Sigmoid colon (tissue), 4 donors: ENCODE results near the gene CPN1.

Experiments
- CTCF ChIP-seq, 4 experiments: fragments of 450-650 bp in 3 of 4; fragments of 200-600 bp in 1 of 4; IDR thresholded peaks; one replicate each; pipeline ENCODE4 v1.5.1; 2016 to 2019; ENCODE audit warnings: antibody characterized with exemption in 4 of 4, mild to moderate bottlenecking in 3 of 4, moderate library complexity in 2 of 4
- POLR2AphosphoS5 ChIP-seq, 4 donors: sonication (generic); formaldehyde crosslinking; IDR thresholded peaks; one replicate each; pipeline ENCODE4 v1.6.1; 2017; ENCODE audit warnings: antibody characterized with exemption in 4 of 4

- TF ChIP-seq POLR2AphosphoS5 (IDR thresholded peaks at IDR 0.05) (no peak), CTCF (IDR thresholded peaks at IDR 0.05) (no peak)
These were observed 47.8 kb upstream of the CPN1 start for GRCh38 chr10:100129424-100129823.
